D721Med (cell line): ENCODE data around the gene TBXAS1.

ENCODE experiments used
- DNase-seq: peaks from one replicate; pipeline ENCODE4 v3.0.0; 2011; ENCODE audit warnings: low spot score; ENCODE audit not compliant: insufficient read length
- FAIRE-seq: peaks from 2 replicates; lab custom pipeline; 2011; peaks lifted over from hg19 to GRCh38; lab: Jason Lieb, UNC
- CTCF ChIP-seq: IDR thresholded peaks from 2 replicates; pipeline ENCODE4 v1.5.1; 2012; ENCODE audit warnings: mild to moderate bottlenecking, control low read depth; ENCODE audit not compliant: insufficient read depth; ENCODE audit errors: missing control alignments

Gene TBXAS1

GRCh38 chr7:140000666-140001268 is 171.7 kb downstream of the TBXAS1 start:
- DNase-seq (no peak), FAIRE-seq (no peak)
- no peak for TF ChIP-seq CTCF

- TF ChIP-seq CTCF = peak; percentile 41
- DNase-seq (no peak), FAIRE-seq (no peak)
These were observed 174.9 kb downstream of the TBXAS1 start for GRCh38 chr7:140003913-140004382.

- no peak for DNase-seq
- FAIRE-seq = no peak
- no peak for TF ChIP-seq CTCF
These were observed 175.6 kb downstream of the TBXAS1 start for GRCh38 chr7:140004672-140005071.

- no peak for TF ChIP-seq CTCF
- DNase-seq (no peak), FAIRE-seq (no peak)
These were observed 176.3 kb downstream of the TBXAS1 start for GRCh38 chr7:140005341-140005740.

GRCh38 chr7:140005754-140006503 is 176.9 kb downstream of the TBXAS1 start:
- DNase-seq (no peak), FAIRE-seq (no peak)
- peak; percentile 9 for TF ChIP-seq CTCF

GRCh38 chr7:140006600-140006999 is 177.5 kb downstream of the TBXAS1 start:
- no peak for DNase-seq
- no peak for FAIRE-seq
- TF ChIP-seq CTCF = no peak
